GM19452 (cell line): Measurements from ENCODE around the gene STIP1.

Experiments used
- ATAC-seq: cut with Tn5 transposase; IDR thresholded peaks from one replicate; pipeline ENCODE4 v1.9.1; 2021; ENCODE audit not compliant: unreplicated experiment

The STIP1 gene

DNA sequence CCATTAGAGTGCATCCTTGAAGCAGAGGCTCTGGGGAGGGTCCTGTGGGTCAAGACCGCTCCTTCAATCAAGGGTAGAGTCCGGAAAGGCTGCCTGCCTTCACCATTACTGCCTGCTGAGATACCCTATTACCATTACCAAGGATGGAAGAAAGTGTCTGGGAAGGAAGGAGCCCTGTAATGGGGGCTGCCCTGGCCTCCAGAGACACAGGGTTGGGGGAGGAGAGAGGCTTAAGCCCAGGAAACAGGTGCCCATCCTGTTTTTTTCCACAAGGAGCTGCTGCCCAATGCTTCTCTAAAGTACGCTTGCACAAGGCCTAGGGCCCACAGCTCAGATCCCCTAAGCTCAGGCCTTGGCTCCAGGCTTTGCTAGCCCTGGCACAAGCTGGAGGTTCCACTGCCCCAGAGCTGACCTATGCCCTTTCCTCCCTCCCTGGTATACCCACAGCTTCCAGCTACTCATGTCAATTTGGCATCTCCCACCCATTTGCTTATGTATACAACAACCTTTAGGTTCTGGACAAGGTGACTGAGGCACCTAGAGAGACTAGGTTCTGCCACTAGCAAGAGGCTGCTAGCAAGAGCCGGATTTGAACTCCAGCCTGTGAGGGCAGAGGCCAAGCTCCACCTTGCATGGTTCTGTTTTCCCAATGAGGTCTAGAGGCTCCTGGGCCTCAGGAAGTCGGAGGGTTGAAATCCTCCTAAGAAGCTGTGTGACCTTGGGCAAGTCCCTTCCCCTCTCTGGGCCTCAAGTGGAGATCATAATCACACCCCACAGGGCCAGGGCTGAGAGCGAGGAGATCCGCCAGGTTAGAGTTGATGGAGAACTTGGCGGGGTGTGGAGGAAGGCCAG, 63.8 kb downstream of the STIP1 start:
- no peak for ATAC-seq

DNA sequence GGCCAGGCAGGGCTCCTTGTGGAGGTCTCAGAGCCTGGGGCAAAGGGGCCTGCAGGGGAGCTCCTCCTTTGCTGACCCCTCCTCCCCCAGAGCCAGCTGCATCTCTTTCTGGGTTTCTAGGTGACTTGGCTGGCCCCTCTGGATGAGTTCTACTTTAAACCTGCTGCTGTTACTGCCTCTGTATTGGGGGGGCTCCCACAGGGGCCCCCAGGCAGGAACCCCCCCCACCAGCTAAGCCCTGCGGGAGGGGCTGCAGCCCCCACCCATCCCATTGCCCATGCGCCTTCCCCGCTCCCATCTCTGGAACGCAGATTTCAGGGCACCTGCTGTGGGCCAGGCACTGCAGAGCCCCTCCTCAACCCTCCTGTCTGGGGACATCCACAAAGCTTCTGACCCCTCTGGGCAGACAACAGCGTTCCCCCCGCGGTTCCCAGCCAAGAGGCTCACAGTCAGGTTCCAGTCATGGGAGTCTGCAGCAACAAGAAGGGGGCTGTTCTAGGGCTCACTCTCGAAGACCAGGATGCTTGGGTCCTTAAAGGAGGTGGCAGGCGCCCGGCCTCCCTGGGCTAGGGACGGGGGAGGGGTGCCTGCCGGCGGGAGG, 64.5 kb downstream of the STIP1 start:
- ATAC-seq = no peak

- no peak for ATAC-seq
Observed at GRCh38 chr11:64251016-64251752, 65.2 kb downstream of the STIP1 start, which contains the start of gene PLCB3. TSS of gene PLCB3 (plus strand) at chr11:64251530. CDS start at chr11:64251650, 120 bp downstream.

- no peak for ATAC-seq
Observed at GRCh38 chr11:64251753-64252002, 65.7 kb downstream of the STIP1 start.

DNA sequence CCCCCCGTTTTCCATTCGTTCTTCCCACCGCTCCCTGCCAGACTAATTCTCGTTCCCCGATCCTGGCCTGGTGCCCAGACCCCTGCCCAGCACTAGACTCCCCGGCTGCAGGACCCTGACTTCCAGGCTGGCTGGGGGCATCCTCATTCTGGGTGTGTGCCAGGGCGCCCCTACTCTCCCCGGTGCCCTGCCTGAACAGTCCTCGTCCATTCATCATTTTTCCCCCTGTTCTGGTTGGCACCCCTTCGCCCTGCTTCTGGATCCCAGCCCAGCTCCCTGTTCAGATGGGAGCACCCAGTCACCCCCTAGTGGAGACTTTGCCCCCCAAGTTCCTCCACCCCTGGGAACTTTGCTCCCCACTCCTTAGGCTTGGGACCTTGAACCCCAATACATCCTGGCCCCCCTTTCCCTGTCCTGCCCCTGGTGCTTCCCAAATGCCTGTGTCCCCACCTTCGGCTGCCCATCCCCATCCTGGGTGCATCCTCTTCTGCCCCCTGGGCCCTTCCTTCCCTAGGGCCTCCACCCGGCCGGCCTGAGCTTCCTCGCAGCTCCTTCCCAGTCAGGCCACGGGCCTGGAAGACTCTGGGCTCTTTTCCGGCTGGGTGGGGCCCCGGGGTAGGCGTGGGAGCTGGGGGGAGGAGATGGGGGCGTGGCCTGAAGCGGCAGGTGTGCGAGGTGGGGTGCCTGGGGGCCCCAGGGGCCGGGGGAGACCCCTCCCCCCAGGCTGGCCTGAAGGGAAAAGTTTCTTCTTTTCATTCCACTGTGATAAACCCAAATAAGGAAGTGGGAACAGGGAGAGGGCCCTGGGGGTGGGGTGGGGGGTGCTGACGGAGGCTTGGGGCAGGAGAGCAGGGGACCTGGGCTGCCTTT, 66.3 kb downstream of the STIP1 start:
- ATAC-seq = no peak

- ATAC-seq = no peak
Observed at GRCh38 chr11:64253043-64253442, 67.1 kb downstream of the STIP1 start.

DNA sequence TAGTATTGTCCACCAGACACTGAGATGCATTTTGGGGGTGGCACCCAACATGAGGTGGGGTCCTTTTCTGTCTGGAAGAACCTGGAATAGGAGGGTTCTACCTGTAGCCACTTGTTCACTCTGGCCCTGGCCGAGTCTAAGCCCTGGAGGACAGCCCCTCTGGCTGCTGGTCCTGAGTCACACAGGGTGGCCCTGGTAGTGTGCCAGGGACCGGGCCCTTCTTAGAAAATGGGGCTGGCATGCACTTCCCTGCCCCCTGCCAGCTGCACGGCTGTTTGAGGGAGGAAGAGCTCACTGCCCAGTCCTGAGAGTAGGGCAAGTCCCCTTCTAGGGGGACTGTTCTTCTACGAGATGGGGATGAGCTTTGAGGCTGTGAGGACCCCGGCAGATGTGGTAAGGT, 67.5 kb downstream of the STIP1 start:
- no peak for ATAC-seq
